ENCODE data around the gene TRAPPC2L.

Gene TRAPPC2L

GRCh38 chr16:88908307-88908706, 51.4 kb downstream of the TRAPPC2L start:
- DNase-seq, result no peak

- DNase-seq, result no peak
These were observed 52.7 kb downstream of the TRAPPC2L start for GRCh38 chr16:88909431-88910210.

- no peak for DNase-seq
These were observed 53.6 kb downstream of the TRAPPC2L start for GRCh38 chr16:88910284-88911135.

GRCh38 chr16:88911136-88911945, 54.4 kb downstream of the TRAPPC2L start:
- DNase-seq, result no peak

GRCh38 chr16:88911946-88912310, 55.0 kb downstream of the TRAPPC2L start:
- DNase-seq, result no peak

Measured in hypothalamus (tissue), 51 donors.